HepG2 (cell line): ENCODE results near the gene KBTBD3. TPM values are rescaled to one million over a fixed set of nuclear protein-coding genes. Genes with fewer than 3 reads are reported as not detected.

ENCODE experiments used
- BORCS8-MEF2B ChIP-seq: sonication (generic); formaldehyde crosslinking; IDR thresholded peaks from 2 replicates; pipeline ENCODE4 v1.8.0; 2022; ENCODE audit warnings: mild to moderate bottlenecking, missing genetic modification reagents
- ELF1 ChIP-seq: sonication (generic); formaldehyde crosslinking; IDR thresholded peaks from 2 replicates; pipeline ENCODE4 v1.4.0; 2020; ENCODE audit warnings: missing genetic modification reagents
- FOXJ3 ChIP-seq: sonication (generic); formaldehyde crosslinking; IDR thresholded peaks from 2 replicates; pipeline ENCODE4 v1.4.0; 2020; ENCODE audit warnings: missing genetic modification reagents, mild to moderate bottlenecking, borderline replicate concordance
- GATAD2A ChIP-seq: IDR thresholded peaks from 2 replicates; pipeline ENCODE4 v1.6.1; 2016
- HNF4A ChIP-seq: sonication (generic); formaldehyde crosslinking; IDR thresholded peaks from 2 replicates; pipeline ENCODE4 v1.4.0; 2020; ENCODE audit warnings: missing genetic modification reagents
- HOXD1 ChIP-seq: sonication (generic); formaldehyde crosslinking; IDR thresholded peaks from 2 replicates; pipeline ENCODE4 v1.5.0; 2020; ENCODE audit warnings: missing genetic modification reagents
- ISX ChIP-seq: sonication (generic); formaldehyde crosslinking; conservative IDR thresholded peaks from 2 replicates; pipeline ENCODE4 v1.5.0; 2020; ENCODE audit warnings: missing genetic modification reagents
- JUN ChIP-seq: sonication (generic); formaldehyde crosslinking; IDR thresholded peaks from 2 replicates; pipeline ENCODE4 v1.4.0; 2020; ENCODE audit warnings: mild to moderate bottlenecking, missing genetic modification reagents
- SAFB2 ChIP-seq: sonication (generic); formaldehyde crosslinking; IDR thresholded peaks from 2 replicates; pipeline ENCODE4 v1.5.1; 2020; ENCODE audit warnings: missing genetic modification reagents, low read depth, mild to moderate bottlenecking, borderline replicate concordance
- SMAD1 ChIP-seq: sonication (generic); formaldehyde crosslinking; IDR thresholded peaks from 2 replicates; pipeline ENCODE4 v1.4.0; 2020; ENCODE audit warnings: missing genetic modification reagents, low read depth, mild to moderate bottlenecking, borderline replicate concordance
- SMAD3 ChIP-seq: sonication (generic); formaldehyde crosslinking; IDR thresholded peaks from 2 replicates; pipeline ENCODE4 v1.4.0; 2020; ENCODE audit warnings: missing genetic modification reagents
- SMC3 ChIP-seq: IDR thresholded peaks from 2 replicates; pipeline ENCODE4 v1.6.1; 2011; ENCODE audit warnings: low read length, improper control_type of control experiment
- SRSF4 ChIP-seq: fragments of 200-400 bp; formaldehyde crosslinking; IDR thresholded peaks from one replicate; pipeline ENCODE4 v1.6.1; 2018; ENCODE audit warnings: mild to moderate bottlenecking, low read depth, low read length, moderate library complexity; ENCODE audit not compliant: poor library complexity, severe bottlenecking
- SRSF9 ChIP-seq: fragments of 200-400 bp; formaldehyde crosslinking; IDR thresholded peaks from 2 replicates; pipeline ENCODE4 v1.6.1; 2018; ENCODE audit warnings: borderline replicate concordance, mild to moderate bottlenecking, low read depth, low read length; ENCODE audit not compliant: insufficient read depth, poor library complexity, severe bottlenecking
- TEAD2 ChIP-seq: sonication (generic); formaldehyde crosslinking; IDR thresholded peaks from 2 replicates; pipeline ENCODE4 v1.9.0; 2021; ENCODE audit warnings: missing genetic modification reagents
- ZNF12 ChIP-seq: sonication (generic); formaldehyde crosslinking; IDR thresholded peaks from 2 replicates; pipeline ENCODE4 v1.5.0; 2020; ENCODE audit warnings: missing genetic modification reagents
- ZNF124 ChIP-seq: sonication (generic); formaldehyde crosslinking; IDR thresholded peaks from 2 replicates; pipeline ENCODE4 v1.4.0; 2020; ENCODE audit warnings: missing genetic modification reagents
- ZNF136 ChIP-seq: sonication (generic); formaldehyde crosslinking; IDR thresholded peaks from 2 replicates; pipeline ENCODE4 v1.8.1; 2022; ENCODE audit warnings: low read depth, mild to moderate bottlenecking, moderate library complexity, missing genetic modification reagents
- ZNF235 ChIP-seq: sonication (generic); formaldehyde crosslinking; IDR thresholded peaks from 2 replicates; pipeline ENCODE4 v1.8.1; 2023; ENCODE audit warnings: mild to moderate bottlenecking, missing genetic modification reagents, borderline replicate concordance
- ZNF292 ChIP-seq: sonication (generic); formaldehyde crosslinking; IDR thresholded peaks from 2 replicates; pipeline ENCODE4 v1.8.1; 2022; ENCODE audit warnings: mild to moderate bottlenecking, low read depth, missing genetic modification reagents, borderline replicate concordance
- polyA plus RNA-seq, 8 experiments: library from polyadenylated mRNA; depleted of rRNA in 3 of 8; stranded (reverse) in 7 of 8; unstranded in 1 of 8; fragments of >200 nt; fragmentation: Illumina TruSeq in 4 of 8; extraction: Trizol in 4 of 8; gene quantifications; 2 replicates each; pipeline versions ENCODE4 v1.2.1 to v1.2.3, GENCODE V29; 2011 to 2016; ENCODE audit warnings: low read depth in 4 of 8, missing spikeins in 1 of 8, mixed read lengths in 1 of 8; ENCODE audit not compliant: insufficient read depth in 1 of 8
- total RNA-seq, 5 experiments: library from RNA; depleted of rRNA; stranded (reverse); fragments of >200 nt; fragmentation: Illumina TruSeq; extraction: Trizol; gene quantifications; 2 replicates each; pipeline ENCODE4 v1.2.3, GENCODE V29; 2016; ENCODE audit warnings: low read depth in 1 of 5
- TF ChIP-seq, protein P1 (sequence below): IDR thresholded peaks from 2 replicates; pipeline ENCODE4 v1.6.1; 2016; ENCODE audit warnings: missing compliant biosample characterization, missing genetic modification reagents, borderline replicate concordance
- TF ChIP-seq, protein P2 (sequence below): sonication (generic); formaldehyde crosslinking; IDR thresholded peaks from 2 replicates; pipeline ENCODE4 v1.4.0; 2020; ENCODE audit warnings: missing genetic modification reagents
- TF ChIP-seq, protein P3 (sequence below): sonication (generic); formaldehyde crosslinking; IDR thresholded peaks from 2 replicates; pipeline ENCODE4 v1.9.0; 2021; ENCODE audit warnings: missing genetic modification reagents, borderline replicate concordance

KBTBD3 gene
- total and polyA plus RNA-seq, 2 of the 13 experiments (the other 11 are each of a cell fraction or from before 2014, with no cell fraction given) = 1.8 to 7.4 TPM

DNA sequence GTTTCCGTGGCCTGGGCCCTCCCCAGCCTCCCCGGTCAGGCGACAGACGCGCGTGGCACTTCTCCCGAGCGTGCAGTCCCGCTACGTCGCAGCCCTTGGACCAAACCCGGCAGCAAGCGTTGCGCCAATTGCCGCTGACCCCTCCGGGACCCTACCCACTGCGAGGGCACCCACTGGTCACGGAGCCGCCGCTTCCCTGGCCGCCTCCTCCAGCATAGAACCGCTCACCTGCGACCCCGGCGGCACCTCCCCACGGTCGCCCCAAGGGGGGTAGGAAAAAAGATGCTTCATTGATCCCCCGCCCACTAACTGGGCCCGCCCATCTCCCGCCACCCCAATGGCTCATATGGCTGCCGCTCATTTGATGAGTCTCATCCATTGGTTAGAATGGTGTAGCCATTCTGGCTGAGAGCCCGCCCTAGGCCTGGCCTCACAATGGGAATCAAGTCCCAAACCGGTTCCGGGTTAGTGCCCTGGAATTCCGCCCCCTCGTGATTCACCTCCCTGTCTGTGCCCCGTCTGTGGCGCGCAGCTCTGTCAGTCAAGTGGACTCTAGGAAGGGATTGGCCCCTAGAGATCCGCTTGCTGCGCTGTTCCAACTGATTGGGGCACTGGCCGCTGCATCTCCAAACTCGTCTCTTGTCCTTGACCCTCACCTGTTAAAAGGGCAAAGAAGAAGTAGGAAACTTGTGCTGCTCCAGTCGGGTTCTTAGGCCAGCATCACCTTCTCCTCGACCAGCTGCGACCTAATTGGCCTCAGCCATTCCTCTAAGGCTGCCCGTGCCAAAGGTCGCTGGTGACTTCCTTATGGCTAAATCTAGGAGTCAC is 55.0 kb downstream of the KBTBD3 start, which contains the start of gene MSANTD4 (continued):
- TF ChIP-seq ISX (no peak), SMAD1 (CRISPR knock-in tag) (no peak), TEAD2 (CRISPR knock-in tag) (no peak), GATAD2A (CRISPR knock-in tag) (no peak), SMC3 (no peak), ZNF292 (CRISPR knock-in tag) (no peak; the same call in 1 of the 2 replicates), SAFB2 (no peak), ELF1 (CRISPR knock-in tag) (peak; percentile 90), BORCS8-MEF2B (CRISPR knock-in tag) (peak; percentile 21; the same call in 1 of the 2 replicates), HNF4A (CRISPR knock-in tag) (0 out of 2 replicates have a peak, but pooled peaks have one; percentile 20), ZNF12 (CRISPR knock-in tag) (no peak), SRSF9 (no peak), SMAD3 (CRISPR knock-in tag) (no peak), JUN (CRISPR knock-in tag) (0 out of 2 replicates have a peak, but pooled peaks have one; percentile 56), FOXJ3 (no peak), ZNF235 (CRISPR knock-in tag) (no peak), ZNF136 (0 out of 2 replicates have a peak, but pooled peaks have one; percentile 65), HOXD1 (CRISPR knock-in tag) (no peak), SRSF4 (no peak), ZNF124 (no peak)
- TF ChIP-seq, protein P1, sequence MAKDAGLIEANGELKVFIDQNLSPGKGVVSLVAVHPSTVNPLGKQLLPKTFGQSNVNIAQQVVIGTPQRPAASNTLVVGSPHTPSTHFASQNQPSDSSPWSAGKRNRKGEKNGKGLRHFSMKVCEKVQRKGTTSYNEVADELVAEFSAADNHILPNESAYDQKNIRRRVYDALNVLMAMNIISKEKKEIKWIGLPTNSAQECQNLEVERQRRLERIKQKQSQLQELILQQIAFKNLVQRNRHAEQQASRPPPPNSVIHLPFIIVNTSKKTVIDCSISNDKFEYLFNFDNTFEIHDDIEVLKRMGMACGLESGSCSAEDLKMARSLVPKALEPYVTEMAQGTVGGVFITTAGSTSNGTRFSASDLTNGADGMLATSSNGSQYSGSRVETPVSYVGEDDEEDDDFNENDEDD (CRISPR knock-in tag) = no peak
- TF ChIP-seq, protein P2, sequence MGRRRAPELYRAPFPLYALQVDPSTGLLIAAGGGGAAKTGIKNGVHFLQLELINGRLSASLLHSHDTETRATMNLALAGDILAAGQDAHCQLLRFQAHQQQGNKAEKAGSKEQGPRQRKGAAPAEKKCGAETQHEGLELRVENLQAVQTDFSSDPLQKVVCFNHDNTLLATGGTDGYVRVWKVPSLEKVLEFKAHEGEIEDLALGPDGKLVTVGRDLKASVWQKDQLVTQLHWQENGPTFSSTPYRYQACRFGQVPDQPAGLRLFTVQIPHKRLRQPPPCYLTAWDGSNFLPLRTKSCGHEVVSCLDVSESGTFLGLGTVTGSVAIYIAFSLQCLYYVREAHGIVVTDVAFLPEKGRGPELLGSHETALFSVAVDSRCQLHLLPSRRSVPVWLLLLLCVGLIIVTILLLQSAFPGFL (CRISPR knock-in tag) = no peak
- TF ChIP-seq, protein P3, sequence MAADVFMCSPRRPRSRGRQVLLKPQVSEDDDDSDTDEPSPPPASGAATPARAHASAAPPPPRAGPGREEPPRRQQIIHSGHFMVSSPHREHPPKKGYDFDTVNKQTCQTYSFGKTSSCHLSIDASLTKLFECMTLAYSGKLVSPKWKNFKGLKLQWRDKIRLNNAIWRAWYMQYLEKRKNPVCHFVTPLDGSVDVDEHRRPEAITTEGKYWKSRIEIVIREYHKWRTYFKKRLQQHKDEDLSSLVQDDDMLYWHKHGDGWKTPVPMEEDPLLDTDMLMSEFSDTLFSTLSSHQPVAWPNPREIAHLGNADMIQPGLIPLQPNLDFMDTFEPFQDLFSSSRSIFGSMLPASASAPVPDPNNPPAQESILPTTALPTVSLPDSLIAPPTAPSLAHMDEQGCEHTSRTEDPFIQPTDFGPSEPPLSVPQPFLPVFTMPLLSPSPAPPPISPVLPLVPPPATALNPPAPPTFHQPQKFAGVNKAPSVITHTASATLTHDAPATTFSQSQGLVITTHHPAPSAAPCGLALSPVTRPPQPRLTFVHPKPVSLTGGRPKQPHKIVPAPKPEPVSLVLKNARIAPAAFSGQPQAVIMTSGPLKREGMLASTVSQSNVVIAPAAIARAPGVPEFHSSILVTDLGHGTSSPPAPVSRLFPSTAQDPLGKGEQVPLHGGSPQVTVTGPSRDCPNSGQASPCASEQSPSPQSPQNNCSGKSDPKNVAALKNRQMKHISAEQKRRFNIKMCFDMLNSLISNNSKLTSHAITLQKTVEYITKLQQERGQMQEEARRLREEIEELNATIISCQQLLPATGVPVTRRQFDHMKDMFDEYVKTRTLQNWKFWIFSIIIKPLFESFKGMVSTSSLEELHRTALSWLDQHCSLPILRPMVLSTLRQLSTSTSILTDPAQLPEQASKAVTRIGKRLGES (CRISPR knock-in tag) = no peak
